GM12878 (cell line): Measurements from ENCODE around the gene SEMA3C. TPM values are rescaled to one million over a fixed set of nuclear protein-coding genes. Genes with fewer than 3 reads are reported as not detected.

Experiments
- ATAC-seq: fragments of 200-7000 bp; cut with Tn5 transposase; 3 replicates; pipeline ENCODE4 v1.9.1; 2020; ENCODE audit warnings: mild to moderate bottlenecking, moderate library complexity
- BruUV-seq: library from RNA; stranded (reverse); fragments of 400-500 nt; replicated peaks from 2 replicates; lab custom pipeline; 2021; lab: Mats Ljungman, UMichigan
- CTCF ChIA-PET: fragments of 300-600 bp; sonication (Branson Sonifier 250); formaldehyde crosslinking; extraction: SDS; loops from one replicate; lab custom pipeline; 2021; ENCODE audit warnings: inconsistent platforms; lab: Yijun Ruan, JAX
- POLR2A ChIA-PET: fragments of 350-600 bp; formaldehyde crosslinking; extraction: SDS; loops from one replicate; lab custom pipeline; 2021; ENCODE audit warnings: inconsistent platforms; lab: Charles Lee
- RAD21 ChIA-PET: fragments of 300-600 bp; sonication (Branson Sonifier 250); formaldehyde crosslinking; loops from one replicate; lab custom pipeline; 2023; ENCODE audit warnings: antibody characterized with exemption; ENCODE audit not compliant: unreplicated experiment; lab: Charles Lee
- SMC1A ChIA-PET: fragments of 300-600 bp; sonication (Branson Sonifier 250); formaldehyde crosslinking; loops from one replicate; lab custom pipeline; 2023; ENCODE audit not compliant: unreplicated experiment, uncharacterized antibody; lab: Charles Lee
- DNase-seq: peaks from one replicate; pipeline ENCODE4 v3.0.0-alpha.2; 2011; ENCODE audit warnings: low read depth, low spot score
- FAIRE-seq: peaks from 3 replicates; lab custom pipeline; 2011; peaks lifted over from hg19 to GRCh38; lab: Jason Lieb, UNC
- H2AFZ ChIP-seq: 2 replicates; pipeline ENCODE4 v1.6.0; 2011; ENCODE audit warnings: low read depth, low read length, control low read depth; ENCODE audit not compliant: control insufficient read depth
- H3K27ac ChIP-seq: 2 replicates; pipeline ENCODE4 v1.5.1; 2011; ENCODE audit warnings: control low read depth; ENCODE audit not compliant: control insufficient read depth, insufficient read depth
- H3K27me3 ChIP-seq, 2 experiments: replicated peaks in 1 of 2; 2 replicates each; pipeline versions ENCODE4 v1.6.0 to v1.6.1; 2011; ENCODE audit warnings: low read length in 1 of 2; ENCODE audit not compliant: control insufficient read depth in 2 of 2, insufficient read depth in 2 of 2
- H3K36me3 ChIP-seq, 2 experiments: 2 replicates each; pipeline ENCODE4 v1.5.1; 2011; ENCODE audit warnings: low read length in 1 of 2; ENCODE audit not compliant: control insufficient read depth in 2 of 2, insufficient read depth in 2 of 2
- H3K4me1 ChIP-seq: 2 replicates; pipeline ENCODE4 v1.6.1; 2011; ENCODE audit warnings: mild to moderate bottlenecking, low read length, moderate library complexity, mixed read lengths; ENCODE audit not compliant: control insufficient read depth, insufficient read depth
- H3K4me2 ChIP-seq: 2 replicates; pipeline ENCODE4 v1.6.0; 2011; ENCODE audit warnings: control low read depth; ENCODE audit not compliant: control insufficient read depth, insufficient read depth
- H3K4me3 ChIP-seq: fragments of 200-600 bp; sonication (generic); 2 replicates; pipeline ENCODE4 v1.5.1; 2016
- H3K79me2 ChIP-seq: 2 replicates; pipeline ENCODE4 v1.6.0; 2011; ENCODE audit warnings: low read length; ENCODE audit not compliant: control insufficient read depth, insufficient read depth
- H3K9ac ChIP-seq: 2 replicates; pipeline ENCODE4 v1.8.0; 2011; ENCODE audit warnings: low read length, control low read depth, mixed read lengths; ENCODE audit not compliant: control insufficient read depth, insufficient read depth
- H3K9me3 ChIP-seq: replicated peaks from 3 replicates; pipeline ENCODE4 v1.5.1; 2011; ENCODE audit warnings: mild to moderate bottlenecking, low read length; ENCODE audit not compliant: control insufficient read depth, insufficient read depth
- H4K20me1 ChIP-seq: 2 replicates; pipeline ENCODE4 v1.6.0; 2011; ENCODE audit not compliant: control insufficient read depth, insufficient read depth
- CBX3 ChIP-seq: fragments of 200-600 bp; sonication (generic); IDR thresholded peaks from 2 replicates; pipeline ENCODE4 v1.6.1; 2016; ENCODE audit warnings: low read depth, borderline replicate concordance
- CBX5 ChIP-seq: sonication (generic); IDR thresholded peaks from 2 replicates; pipeline ENCODE4 v1.6.1; 2016; ENCODE audit warnings: low read depth, moderate library complexity, mild to moderate bottlenecking, inconsistent platforms
- CEBPB ChIP-seq, 2 experiments: fragments of 150-350 bp in 1 of 2; IDR thresholded peaks; 2 replicates each; pipeline ENCODE4 v1.6.1; 2012 to 2014; ENCODE audit warnings: low read depth in 2 of 2, low read length in 2 of 2, borderline replicate concordance in 1 of 2, inconsistent platforms in 1 of 2
- FOXK2 ChIP-seq: fragments of 450-650 bp; IDR thresholded peaks from 2 replicates; pipeline ENCODE4 v1.6.1; 2017; ENCODE audit warnings: mild to moderate bottlenecking, moderate library complexity
- HCFC1 ChIP-seq: fragments of 150-350 bp; IDR thresholded peaks from 2 replicates; pipeline ENCODE4 v1.6.1; 2014; ENCODE audit warnings: low read length
- IKZF1 ChIP-seq: fragments of 450-650 bp; conservative IDR thresholded peaks from 2 replicates; pipeline ENCODE4 v1.6.1; 2017; ENCODE audit warnings: antibody characterized with exemption, mild to moderate bottlenecking
- IRF5 ChIP-seq: fragments of 450-650 bp; IDR thresholded peaks from 2 replicates; pipeline ENCODE4 v1.6.1; 2017; ENCODE audit warnings: borderline replicate concordance
- JUNB ChIP-seq: IDR thresholded peaks from 2 replicates; pipeline ENCODE4 v1.6.1; 2016; ENCODE audit warnings: antibody characterized with exemption, mild to moderate bottlenecking
- MEF2A ChIP-seq: IDR thresholded peaks from 2 replicates; pipeline ENCODE4 v1.6.1; 2011; ENCODE audit warnings: low read depth, mild to moderate bottlenecking, low read length, moderate library complexity; ENCODE audit not compliant: insufficient read depth
- MTA2 ChIP-seq: fragments of 450-650 bp; IDR thresholded peaks from 2 replicates; pipeline ENCODE4 v1.6.1; 2016; ENCODE audit warnings: low read depth, mild to moderate bottlenecking, moderate library complexity
- MYB ChIP-seq: fragments of 150-350 bp; IDR thresholded peaks from 2 replicates; pipeline ENCODE4 v1.6.1; 2014; ENCODE audit warnings: mild to moderate bottlenecking, low read depth, low read length, borderline replicate concordance
- NFYA ChIP-seq: IDR thresholded peaks from 2 replicates; pipeline ENCODE4 v1.6.1; 2011; ENCODE audit warnings: low read depth, mild to moderate bottlenecking, low read length, improper control_type of control experiment, borderline replicate concordance
- RBBP5 ChIP-seq: fragments of 200-600 bp; sonication (generic); conservative IDR thresholded peaks from 2 replicates; pipeline ENCODE4 v1.6.1; 2016
- RCOR1 ChIP-seq: conservative IDR thresholded peaks from 2 replicates; pipeline ENCODE4 v1.6.1; 2012; ENCODE audit warnings: low read depth, low read length, improper control_type of control experiment
- RUNX3 ChIP-seq: IDR thresholded peaks from 2 replicates; pipeline ENCODE4 v1.6.1; 2012; ENCODE audit warnings: low read length, inconsistent platforms
- TBL1XR1 ChIP-seq: IDR thresholded peaks from 2 replicates; pipeline ENCODE4 v1.6.1; 2012; ENCODE audit warnings: low read depth, low read length, improper control_type of control experiment
- TCF3 ChIP-seq: IDR thresholded peaks from 2 replicates; pipeline ENCODE4 v1.6.1; 2012; ENCODE audit warnings: low read depth, mild to moderate bottlenecking, low read length, borderline replicate concordance; ENCODE audit not compliant: insufficient read depth
- YY1 ChIP-seq: IDR thresholded peaks from 2 replicates; pipeline ENCODE4 v1.6.1; 2011; ENCODE audit warnings: low read depth, mild to moderate bottlenecking, low read length
- ZNF274 ChIP-seq: IDR thresholded peaks from one replicate; pipeline ENCODE4 v1.8.0; 2011; ENCODE audit not compliant: insufficient read length, insufficient read depth
- ZNF592 ChIP-seq: fragments of 450-650 bp; IDR thresholded peaks from 2 replicates; pipeline ENCODE4 v1.6.1; 2017; ENCODE audit warnings: mild to moderate bottlenecking, moderate library complexity
- WGBS: methylation state at CpG from one replicate; pipeline ENCODE4 v1.1.6; 2016; ENCODE audit warnings: low lambda C conversion rate; ENCODE audit not compliant: insufficient replicate concordance, insufficient coverage; ENCODE audit errors: missing lambda C conversion rate; 5-methylcytosine and 5-hydroxymethylcytosine counted together
- in situ Hi-C: fragments of 300-500 bp; cut with MboI; formaldehyde crosslinking; loops from 9 replicates; pipeline ENCODE4 v1.14.3; 2018; ENCODE audit warnings: mixed read lengths
- intact Hi-C: fragments of 100-400 bp; cut with micrococcal nuclease; formaldehyde crosslinking; loops from one replicate; pipeline ENCODE4 v1.14.2; 2022; ENCODE audit not compliant: unreplicated experiment
- polyA plus RNA-seq, 11 experiments: library from polyadenylated mRNA; depleted of rRNA in 4 of 11; unstranded in 6 of 11; stranded (reverse) in 5 of 11; fragments of >200 nt; fragmentation: Nextera tagmentation in 4 of 11; fragmentation: Illumina TruSeq in 1 of 11; extraction: Ambion mirVana in 4 of 11; extraction: Trizol in 1 of 11; gene quantifications; 1 replicate in 1 of 11; 2 replicates in 10 of 11; pipeline versions ENCODE4 v1.2.1 to v1.2.3, GENCODE V29; 2011 to 2016; ENCODE audit warnings: inconsistent platforms in 2 of 11, missing spikeins in 2 of 11, low read depth in 1 of 11
- total RNA-seq, 4 experiments: library from RNA; depleted of rRNA in 3 of 4; stranded (reverse); fragments of >200 nt in 3 of 4; fragmentation: Illumina TruSeq in 1 of 4; extraction: Trizol in 1 of 4; gene quantifications; 2 replicates each; pipeline versions ENCODE4 v1.2.1 to v1.2.3, GENCODE V29; 2013 to 2021

Gene SEMA3C
- total and polyA plus RNA-seq, 10 of the 15 experiments (the other 5 are each of a cell fraction or from before 2014, with no cell fraction given) = 0.01 to 0.41 (median 0.11) TPM; not detected in 6

DNA sequence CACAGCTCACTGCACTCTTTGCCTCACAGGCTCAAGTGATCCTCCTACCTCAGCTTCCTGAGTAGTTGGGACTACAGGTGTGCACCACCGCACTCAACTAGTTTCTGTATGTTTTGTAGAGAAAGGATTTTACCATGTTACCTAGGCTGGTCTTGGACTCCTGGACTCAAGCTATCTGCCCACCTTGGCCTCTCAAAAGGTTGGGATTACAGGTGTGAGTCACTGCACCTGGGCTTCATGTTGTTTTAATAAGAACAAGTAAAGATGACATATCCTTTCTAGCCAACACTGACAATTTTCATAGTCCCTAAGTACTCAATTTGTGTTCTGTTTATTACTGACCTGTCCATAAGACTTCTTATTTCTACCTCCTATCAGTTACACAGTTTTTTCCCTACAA lies 16.8 kb downstream of the SEMA3C start:
- POLR2A ChIA-PET = no interaction called here

More for the DNA sequence above, 16.8 kb downstream of the SEMA3C start:
- Histone ChIP-seq H3K27me3 (no peaks in the 10 kb centered on the region), H3K79me2 (no peaks in the 10 kb centered on the region), H3K27ac (no peak overlapping the region), H3K4me3 (no peak overlapping the region), H3K4me2 (no peak overlapping the region), H4K20me1 (no peaks in the 10 kb centered on the region), H3K9me3 (no peaks in the 10 kb centered on the region), H3K9ac (no peak overlapping the region), H2AFZ (no peak overlapping the region), H3K36me3 (no peaks in the 10 kb centered on the region), H3K4me1 (no peaks in the 10 kb centered on the region)
- ChIA-PET SMC1A (interaction anchor here (0.7 kb wide), 1 partner anchor 250 kb away, joined by 4 read pairs; no protein-coding TSS in a partner anchor), CTCF (interaction anchor here (1.3 kb wide), 1 partner anchor 96 kb away, joined by 3 read pairs; no protein-coding TSS in a partner anchor), RAD21 (no interaction called here)
- WGBS = 0% methylated on average over 1 of the region's 1 CpG
- intact Hi-C loops (loop anchor here (10.0 kb wide), 1 partner anchor 63 kb away; no protein-coding TSS in a partner anchor), in situ Hi-C loops (no loop called here)
- DNase-seq = no peak
- no peak for FAIRE-seq
- ATAC-seq = no peak
- TF ChIP-seq MEF2A = no peak
- TF ChIP-seq ZNF592 = no peak
- no peak for TF ChIP-seq MTA2
- no peak for TF ChIP-seq FOXK2
- TF ChIP-seq CEBPB (IDR thresholded peaks at IDR 0.05; ENCODE audit: borderline replicate concordance in 1 of 2, low read depth in 2 of 2, low read length in 2 of 2) = no peak
- no peak for TF ChIP-seq CBX3
- TF ChIP-seq ZNF274 = no peak
- TF ChIP-seq RBBP5 = no peak
- TF ChIP-seq IRF5 = no peak
- no peak for TF ChIP-seq HCFC1
- no peak for TF ChIP-seq JUNB
- no peak for TF ChIP-seq IKZF1
- TF ChIP-seq MYB = no peak
- no peak for TF ChIP-seq RCOR1
- TF ChIP-seq TCF3 = no peak
- TF ChIP-seq RUNX3 = no peak
- TF ChIP-seq YY1 = no peak
- TF ChIP-seq CBX5 = no peak
- TF ChIP-seq TBL1XR1 = no peak
- TF ChIP-seq NFYA = no peak
- BruUV-seq = no TSS peak
